Measurements from ENCODE around the gene HK1. TPM values are rescaled to one million over a fixed set of nuclear protein-coding genes. Genes with fewer than 3 reads are reported as not detected.

HK1 gene
- total and polyA plus RNA-seq, 2 of the 4 experiments (the other 2 are of a cell fraction): 53.7 to 90.5 TPM

GRCh38 chr10:69241575-69241974 is 36.7 kb upstream of the HK1 start:
- Histone ChIP-seq H2AFZ (replicated peaks; ENCODE audit: low read length, poor library complexity) (peak overlapping the region; percentile 52), H3K4ac (ENCODE audit: low read depth, low read length) (no peak overlapping the region), H3K9me1 (ENCODE audit: insufficient read depth, low read length) (no peaks in the 10 kb centered on the region), H2BK120ac (ENCODE audit: low read depth, low read length) (no peak overlapping the region), H2AK5ac (ENCODE audit: low read depth, low read length) (no peak overlapping the region), H3K36me3 (ENCODE audit: control insufficient read depth, insufficient read depth, low read length) (no peaks in the 10 kb centered on the region), H3K79me1 (ENCODE audit: low read depth in 1 of 2, low read length in 2 of 2) (no peaks in the 10 kb centered on the region), H4K20me1 (ENCODE audit: insufficient read depth, low read length) (no peaks in the 10 kb centered on the region), H4K8ac (ENCODE audit: low read depth in 2 of 2, low read length in 2 of 2) (no peak overlapping the region), H4K91ac (ENCODE audit: insufficient read depth, low read depth, low read length) (no peak overlapping the region), H3K23ac (ENCODE audit: low read depth, low read length) (no peak overlapping the region), H3K4me2 (ENCODE audit: low read depth, low read length) (no peak overlapping the region), H3K27ac (ENCODE audit: insufficient read depth, low read length) (no peak overlapping the region), H3K9ac (ENCODE audit: low read depth, low read length) (no peak overlapping the region), H2BK5ac (ENCODE audit: low read depth, low read length, poor library complexity, severe bottlenecking) (no peak overlapping the region), H3K4me3 (ENCODE audit: insufficient read depth, low read depth, low read length) (no peak overlapping the region), H2BK20ac (ENCODE audit: low read depth, low read length) (no peak overlapping the region), H3K56ac (ENCODE audit: extremely low read depth, insufficient read depth, low read length) (no peak overlapping the region), H3K18ac (ENCODE audit: low read depth, low read length) (no peak overlapping the region), H2AK9ac (replicated peaks; ENCODE audit: low read depth, low read length, poor library complexity) (no peak overlapping the region), H4K5ac (ENCODE audit: low read depth, low read length) (no peak overlapping the region), H3K27me3 (ENCODE audit: control insufficient read depth, insufficient read depth, low read length) (peaks cover 14% of the 10 kb centered on the region), H2BK15ac (ENCODE audit: low read depth, low read length) (no peak overlapping the region), H3K9me3 (ENCODE audit: control insufficient read depth, insufficient read depth, low read length) (no peaks in the 10 kb centered on the region), H3K14ac (replicated peaks; ENCODE audit: low read depth, low read length) (no peak overlapping the region), H3K4me1 (ENCODE audit: control insufficient read depth, insufficient read depth, low read length) (no peaks in the 10 kb centered on the region)
- ATAC-seq (ENCODE audit: low read depth): no peak
- dilution Hi-C loops (cut with HindIII; ENCODE audit: low sequenced_read_pairs, unreplicated experiment) (no loop called here), in situ Hi-C loops (cut with MboI; ENCODE audit: low sequenced_read_pairs) (no loop called here), intact Hi-C loops (cut with micrococcal nuclease) (no loop called here)
- BruUV-seq (replicated peaks): no TSS peak
- no peak for DNase-seq
- TF ChIP-seq CHD1 (IDR thresholded peaks at IDR 0.05; ENCODE audit: low read depth, low read length) (no peak), MAFK (IDR thresholded peaks at IDR 0.05; ENCODE audit: low read depth, low read length) (no peak), CEBPB (IDR thresholded peaks at IDR 0.05; ENCODE audit: low read depth, low read length) (no peak), RCOR1 (IDR thresholded peaks at IDR 0.05; ENCODE audit: insufficient replicate concordance, low read length) (no peak), MAZ (IDR thresholded peaks at IDR 0.05; ENCODE audit: borderline replicate concordance, low read depth, low read length) (no peak), FOS (IDR thresholded peaks at IDR 0.05; ENCODE audit: low read depth, low read length) (no peak), SMC3 (IDR thresholded peaks at IDR 0.05; ENCODE audit: low read depth, low read length) (no peak), RFX5 (IDR thresholded peaks at IDR 0.05; ENCODE audit: low read depth, low read length) (no peak), CTCF (conservative IDR thresholded peaks at IDR 0.05; ENCODE audit: low read depth, low read length) (no peak), NFE2L2 (IDR thresholded peaks at IDR 0.05; ENCODE audit: low read depth, low read length) (no peak), BHLHE40 (IDR thresholded peaks at IDR 0.05; ENCODE audit: low read depth, low read length) (no peak), POLR2A (IDR thresholded peaks at IDR 0.05; ENCODE audit: low read depth, low read length) (no peak), USF2 (IDR thresholded peaks at IDR 0.05; ENCODE audit: low read depth, low read length) (no peak)
- POLR2A ChIA-PET (ENCODE audit: unreplicated experiment): no interaction called here
- CTCF ChIA-PET: no interaction called here
- no CpG with 5 or more reads among the region's 7 CpGs for WGBS, 2 experiments (ENCODE audit: extremely low coverage in 2 of 2, insufficient read length in 1 of 2)
